DMS79 (cell line): ENCODE measurements around the gene STX1B.
"Not testable (repeated sequence)": the region's sequence is repeated elsewhere in the genome, so short reads cannot be mapped to it uniquely, and the experiment has no call there.

ENCODE experiments used
- DNase-seq: peaks from one replicate; lab custom pipeline; 2025; lab: John Stamatoyannopoulos, UW

STX1B gene

GRCh38 chr16:30951750-30952149, 58.7 kb downstream of the STX1B start:
- no peak for DNase-seq

DNA sequence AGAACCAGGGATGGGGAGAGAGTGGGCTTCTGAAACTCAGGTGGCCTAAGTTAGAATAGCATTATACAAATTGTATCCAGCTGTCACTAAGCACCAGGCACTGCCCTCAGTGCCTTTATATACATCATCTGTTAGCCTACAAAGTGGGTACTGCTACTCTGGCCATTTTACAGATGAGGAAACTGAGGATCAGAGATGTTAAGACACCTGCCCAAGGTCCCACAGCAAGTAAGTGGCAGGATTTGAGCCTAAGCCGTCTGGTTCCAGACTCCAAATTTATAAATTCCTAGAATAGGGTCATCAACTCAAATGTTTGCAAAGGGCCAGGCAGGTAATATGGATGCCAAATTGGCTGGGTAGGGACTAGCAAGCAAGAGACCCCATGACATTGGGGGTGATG, 59.2 kb downstream of the STX1B start:
- DNase-seq = no peak

- no peak for DNase-seq
Measured at GRCh38 chr16:30950516-30951065, 59.8 kb downstream of the STX1B start.

DNA sequence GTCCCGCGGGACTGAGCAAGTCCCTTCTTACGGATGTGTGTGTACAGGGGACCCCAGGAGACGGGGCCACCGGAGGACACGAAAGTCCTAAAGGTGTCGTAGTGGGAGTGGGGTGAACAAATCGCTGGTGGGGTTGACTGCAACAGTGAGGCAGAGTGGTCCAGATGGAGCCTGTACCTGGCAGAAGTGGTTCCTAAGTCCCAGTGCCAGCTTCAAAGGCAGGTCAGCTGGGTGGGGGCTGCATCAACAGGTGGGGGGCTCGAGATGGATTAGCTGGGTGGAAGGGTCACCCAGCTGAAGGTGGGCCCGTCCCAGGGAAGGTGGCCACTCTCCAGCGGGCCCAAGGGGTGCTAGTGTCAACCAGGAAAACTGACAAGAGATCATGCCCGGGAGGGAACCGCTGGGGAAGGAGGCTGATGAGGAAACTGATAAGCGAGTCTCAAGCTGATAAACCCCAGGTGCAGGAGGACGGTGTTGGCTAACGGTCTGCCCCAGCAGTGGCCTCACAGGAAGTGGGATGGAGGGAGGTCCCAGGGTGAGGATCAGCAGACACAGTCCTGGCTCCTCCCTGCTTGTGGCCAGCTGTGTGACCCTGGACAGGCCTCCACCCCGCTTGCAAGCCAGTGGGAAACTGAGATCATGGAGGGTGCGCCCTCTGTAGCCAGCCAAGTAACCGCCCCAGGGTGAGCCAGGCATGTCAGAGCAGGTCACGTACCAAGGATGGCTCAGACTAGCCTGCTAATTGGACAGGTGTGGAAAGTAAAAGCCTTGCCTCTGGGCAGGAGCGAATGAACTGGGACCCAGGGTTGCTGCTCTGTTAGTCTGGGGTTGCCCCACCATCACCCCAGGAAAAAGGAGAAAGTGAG, 60.6 kb downstream of the STX1B start:
- DNase-seq = peak; percentile 28

GRCh38 chr16:30948667-30949649, 61.5 kb downstream of the STX1B start, which contains the start of gene ORAI3:
Gene ORAI3, plus strand, starts transcription at chr16:30949068. Its CDS starts 222 bp downstream, at chr16:30949290.
- no peak for DNase-seq

- DNase-seq = peak; percentile 98
Measured at GRCh38 chr16:30947859-30948666, 62.4 kb downstream of the STX1B start.

DNA sequence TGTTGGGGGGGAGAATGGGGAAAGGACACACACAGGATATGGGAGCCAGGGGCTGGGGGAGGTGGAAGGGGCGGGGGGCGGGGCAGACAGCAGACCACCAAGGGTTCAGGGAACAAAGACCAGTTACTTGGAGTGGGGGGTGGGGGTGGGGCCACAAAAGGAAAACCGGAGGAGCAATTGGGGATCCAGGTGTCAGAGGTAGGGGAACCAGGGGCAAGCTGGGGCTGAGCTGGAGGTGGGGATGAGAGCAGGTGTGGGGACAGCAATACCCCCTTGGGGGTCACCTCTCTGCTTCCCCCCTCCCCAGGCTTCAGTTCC, 62.9 kb downstream of the STX1B start:
- no peak for DNase-seq

DNA sequence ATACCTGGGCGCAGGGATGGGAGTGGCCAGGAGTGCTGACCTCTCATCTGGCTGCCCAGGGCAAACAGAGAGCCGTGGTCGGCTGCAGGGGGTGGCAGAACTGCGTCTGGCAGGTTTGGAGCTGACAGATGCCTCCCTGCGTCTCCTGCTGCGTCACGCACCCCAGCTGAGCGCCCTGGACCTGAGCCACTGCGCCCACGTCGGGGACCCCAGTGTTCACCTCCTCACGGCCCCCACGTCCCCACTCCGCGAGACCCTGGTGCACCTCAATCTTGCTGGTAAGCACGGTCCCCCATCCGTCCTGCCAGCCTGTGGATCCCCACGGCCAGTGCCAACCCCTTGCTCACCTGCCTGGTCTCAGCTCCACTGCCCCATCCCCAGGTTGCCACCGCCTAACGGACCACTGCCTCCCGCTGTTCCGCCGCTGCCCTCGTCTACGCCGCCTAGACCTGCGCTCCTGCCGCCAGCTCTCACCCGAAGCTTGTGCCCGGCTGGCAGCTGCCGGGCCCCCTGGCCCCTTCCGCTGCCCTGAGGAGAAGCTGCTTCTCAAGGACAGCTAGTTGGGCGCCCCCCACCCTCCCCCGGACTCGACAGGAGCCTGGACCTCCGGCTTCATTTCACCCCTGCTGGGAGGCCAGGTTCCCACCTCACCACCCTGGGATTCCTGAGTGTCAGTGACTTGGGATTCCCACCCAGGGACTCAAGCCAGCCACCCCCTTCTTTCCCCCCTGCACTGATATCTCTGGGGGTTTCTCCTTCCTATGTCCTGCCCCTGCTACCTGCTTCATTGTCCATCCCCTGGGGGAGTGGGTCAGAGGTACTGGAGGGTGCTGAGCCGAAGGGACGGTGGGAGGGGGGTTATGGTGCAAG, 63.5 kb downstream of the STX1B start:
- DNase-seq = no peak

DNA sequence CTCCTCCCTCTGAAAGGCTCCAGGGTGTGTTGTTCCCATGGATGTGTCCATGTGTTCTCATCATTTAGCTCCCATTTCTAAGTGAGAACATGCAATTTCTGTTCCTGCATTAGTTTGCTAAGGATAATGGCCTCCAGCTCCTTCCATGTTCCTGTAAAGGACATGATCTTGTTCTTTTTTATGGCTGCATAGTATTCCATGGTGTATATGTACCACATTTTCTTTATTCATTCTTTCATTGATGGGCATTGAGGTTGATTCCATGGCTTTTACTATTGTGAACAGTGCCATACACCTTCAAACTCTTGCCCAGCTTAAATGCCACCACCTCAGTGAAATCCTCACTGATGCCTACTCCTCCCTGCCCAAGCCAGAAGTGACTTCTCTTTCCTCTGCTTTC, 66.1 kb downstream of the STX1B start:
- no peak for DNase-seq

- DNase-seq = no peak
Measured at GRCh38 chr16:30942426-30942806, 68.0 kb downstream of the STX1B start.

DNA sequence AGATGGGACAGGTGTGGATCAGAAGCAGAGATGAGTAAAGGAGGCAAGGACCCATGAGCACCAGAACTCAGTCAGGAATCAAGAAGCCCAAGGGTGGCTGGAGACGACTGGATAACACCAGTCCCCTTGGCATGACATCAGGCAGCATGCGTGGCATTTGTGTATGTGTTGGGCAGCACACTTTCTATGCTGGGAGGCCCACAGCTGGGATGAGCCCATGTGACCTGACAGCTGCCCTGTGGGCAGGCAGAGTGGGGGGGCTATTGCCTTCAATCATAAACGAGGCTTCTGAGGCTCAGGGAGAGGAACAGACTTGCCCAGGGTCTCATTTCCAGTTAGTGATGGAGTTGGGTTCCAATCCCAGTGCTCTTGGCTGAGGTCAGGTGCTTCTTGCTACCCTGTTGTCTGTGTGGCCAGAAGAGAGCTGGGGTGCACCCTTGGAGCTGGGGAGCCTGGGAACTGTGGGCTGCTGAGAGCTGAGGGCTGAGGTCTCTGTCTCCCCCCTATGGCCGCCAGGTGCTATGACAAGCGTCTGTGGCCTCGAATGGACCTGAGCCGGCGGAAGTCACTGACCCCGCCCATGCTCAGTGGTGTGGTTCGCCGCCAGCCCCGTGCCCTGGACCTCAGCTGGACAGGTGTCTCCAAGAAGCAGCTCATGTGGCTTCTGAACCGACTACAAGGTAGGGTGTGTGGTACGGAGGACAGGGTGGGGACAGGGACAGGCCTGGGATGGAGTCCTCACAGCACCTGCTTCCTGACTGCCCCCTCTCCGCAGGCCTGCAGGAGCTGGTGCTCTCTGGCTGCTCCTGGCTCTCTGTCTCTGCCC, 68.6 kb downstream of the STX1B start:
- DNase-seq = peak; percentile 25

DNA sequence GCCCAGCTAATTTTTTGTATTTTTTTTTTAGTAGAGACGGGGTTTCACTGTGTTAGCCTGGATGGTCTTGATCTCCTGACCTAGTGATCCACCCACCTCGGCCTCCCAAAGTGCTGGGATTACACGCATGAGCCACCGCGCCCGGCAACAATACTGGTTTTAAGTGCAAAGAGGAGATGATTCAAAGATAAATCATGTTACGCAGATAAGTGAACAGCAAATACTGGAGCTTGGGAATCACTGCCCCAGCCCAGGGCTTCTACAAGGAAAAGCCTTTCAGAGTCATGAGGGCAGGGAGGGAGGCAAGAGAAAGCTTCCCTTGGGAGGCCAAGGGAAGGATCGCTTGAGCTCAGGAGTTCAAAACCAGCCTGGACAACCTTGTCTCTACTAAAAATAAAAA, 70.9 kb downstream of the STX1B start:
- DNase-seq = not testable (repeated sequence)
